Stimulated activated naive CD8-positive, alpha-beta T cell treated with anti-CD3 and anti-CD28 coated beads, Interleukin-15, Interleukin-2, amounts not matched to agents 100 U/mL and 50 U/mL, for 24 hours (primary cell): Measurements from ENCODE around the gene MERTK.

Source experiments
- ATAC-seq: fragments of 150-1000 bp; cut with Tn5 transposase; one replicate; pipeline ENCODE4 v1.10.0; 2021
- DNase-seq: peaks from one replicate; pipeline ENCODE4 v3.0.0; 2021

MERTK gene

DNA sequence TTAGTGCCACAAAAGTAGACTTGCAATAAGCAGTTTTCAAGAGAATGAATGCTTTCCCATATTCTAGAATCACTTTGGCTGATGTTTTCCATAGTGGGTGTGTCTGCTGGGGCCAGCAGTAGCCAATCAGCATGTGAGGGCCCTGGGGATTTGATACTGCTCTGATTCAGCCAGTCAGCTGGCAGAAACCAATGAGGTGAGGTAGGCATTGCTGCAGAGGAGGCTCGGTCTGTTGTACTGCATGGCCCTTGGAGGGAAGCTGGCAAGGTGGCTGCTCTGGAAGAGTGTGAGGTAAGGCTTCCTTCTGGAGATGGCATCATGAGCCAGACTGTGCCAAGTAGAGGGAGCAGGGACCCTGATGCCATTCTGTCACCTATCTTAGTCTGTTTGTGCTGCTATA, 179.4 kb downstream of the MERTK start:
- ATAC-seq (peak; percentile 48), DNase-seq (no peak)
